ENCODE data around the gene B3GALNT2.

DNA sequence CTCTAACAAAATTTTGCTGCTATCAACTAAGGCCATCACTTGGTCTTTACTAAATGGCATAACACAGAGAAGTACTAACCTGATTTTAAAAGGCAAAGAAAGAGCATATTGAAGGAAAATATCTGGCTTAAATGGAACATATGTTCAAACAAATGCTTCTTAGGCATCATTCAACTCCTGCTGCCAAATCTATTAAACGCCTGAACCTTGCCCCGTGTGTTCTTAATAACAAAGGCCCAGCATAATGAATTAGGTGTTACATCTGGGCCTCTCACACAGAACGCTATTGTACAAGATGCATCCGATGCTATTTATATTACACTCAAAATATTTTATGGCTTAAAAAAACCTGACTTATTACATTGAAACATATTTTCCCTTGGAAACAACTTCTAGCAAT lies 48.4 kb downstream of the B3GALNT2 start:
- TF ChIP-seq, protein P1, sequence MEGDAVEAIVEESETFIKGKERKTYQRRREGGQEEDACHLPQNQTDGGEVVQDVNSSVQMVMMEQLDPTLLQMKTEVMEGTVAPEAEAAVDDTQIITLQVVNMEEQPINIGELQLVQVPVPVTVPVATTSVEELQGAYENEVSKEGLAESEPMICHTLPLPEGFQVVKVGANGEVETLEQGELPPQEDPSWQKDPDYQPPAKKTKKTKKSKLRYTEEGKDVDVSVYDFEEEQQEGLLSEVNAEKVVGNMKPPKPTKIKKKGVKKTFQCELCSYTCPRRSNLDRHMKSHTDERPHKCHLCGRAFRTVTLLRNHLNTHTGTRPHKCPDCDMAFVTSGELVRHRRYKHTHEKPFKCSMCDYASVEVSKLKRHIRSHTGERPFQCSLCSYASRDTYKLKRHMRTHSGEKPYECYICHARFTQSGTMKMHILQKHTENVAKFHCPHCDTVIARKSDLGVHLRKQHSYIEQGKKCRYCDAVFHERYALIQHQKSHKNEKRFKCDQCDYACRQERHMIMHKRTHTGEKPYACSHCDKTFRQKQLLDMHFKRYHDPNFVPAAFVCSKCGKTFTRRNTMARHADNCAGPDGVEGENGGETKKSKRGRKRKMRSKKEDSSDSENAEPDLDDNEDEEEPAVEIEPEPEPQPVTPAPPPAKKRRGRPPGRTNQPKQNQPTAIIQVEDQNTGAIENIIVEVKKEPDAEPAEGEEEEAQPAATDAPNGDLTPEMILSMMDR (tag by site-specific recombination; IDR thresholded peaks at IDR 0.05), result no peak
- no peak for TF ChIP-seq ZNF704 (tag by site-specific recombination; IDR thresholded peaks at IDR 0.05)
- no peak for TF ChIP-seq YY1 (tag by site-specific recombination; IDR thresholded peaks at IDR 0.05)
- TF ChIP-seq ZNF701 (tag by site-specific recombination; IDR thresholded peaks at IDR 0.05), result no peak
